GM23338 (cell line): ENCODE measurements around the gene DNAI7. TPM values are rescaled to one million over a fixed set of nuclear protein-coding genes. Genes with fewer than 3 reads are reported as not detected.

Experiments
- ATAC-seq: fragments of 200-7000 bp; cut with Tn5 transposase; 3 replicates; pipeline ENCODE4 v1.9.1; 2020
- DNase-seq: peaks from one replicate; pipeline ENCODE4 v3.0.0-alpha.2; 2015; ENCODE audit warnings: low spot score
- H2AFZ ChIP-seq: fragments of 200-600 bp; sonication (generic); 2 replicates; pipeline ENCODE4 v1.8.0; 2016; ENCODE audit warnings: antibody characterized with exemption, mild to moderate bottlenecking, moderate library complexity
- H3F3A ChIP-seq: fragments of 200-600 bp; sonication (generic); replicated peaks from 2 replicates; pipeline ENCODE4 v1.8.0; 2017; ENCODE audit warnings: antibody characterized with exemption, mixed run types, low read depth
- H3K27ac ChIP-seq: fragments of 200-600 bp; sonication (generic); 2 replicates; pipeline ENCODE4 v1.6.1; 2016; ENCODE audit warnings: low read depth
- H3K27me3 ChIP-seq: fragments of 200-600 bp; sonication (generic); 2 replicates; pipeline ENCODE4 v1.8.0; 2016; ENCODE audit warnings: mild to moderate bottlenecking, mixed run types, moderate library complexity; ENCODE audit not compliant: insufficient read depth
- H3K36me3 ChIP-seq: fragments of 200-600 bp; sonication (generic); 2 replicates; pipeline ENCODE4 v1.8.0; 2016; ENCODE audit warnings: mild to moderate bottlenecking; ENCODE audit not compliant: insufficient read depth
- H3K4me1 ChIP-seq: fragments of 200-600 bp; sonication (generic); 2 replicates; pipeline ENCODE4 v1.8.0; 2016; ENCODE audit warnings: mild to moderate bottlenecking, moderate library complexity; ENCODE audit not compliant: insufficient read depth
- H3K4me2 ChIP-seq: fragments of 200-600 bp; sonication (generic); 2 replicates; pipeline ENCODE4 v1.7.1; 2017; ENCODE audit warnings: mixed run types
- H3K4me3 ChIP-seq: fragments of 200-600 bp; sonication (generic); 2 replicates; pipeline ENCODE4 v1.6.1; 2016; ENCODE audit warnings: mixed run types
- H3K79me2 ChIP-seq: fragments of 200-600 bp; sonication (generic); replicated peaks from 2 replicates; pipeline ENCODE4 v1.8.0; 2017; ENCODE audit warnings: mild to moderate bottlenecking; ENCODE audit not compliant: insufficient read depth
- H3K9me2 ChIP-seq: fragments of 200-600 bp; sonication (generic); 2 replicates; pipeline ENCODE4 v1.8.0; 2017; ENCODE audit not compliant: insufficient read depth
- H4K20me1 ChIP-seq: fragments of 200-600 bp; sonication (generic); replicated peaks from 2 replicates; pipeline ENCODE4 v1.8.0; 2017; ENCODE audit warnings: mild to moderate bottlenecking; ENCODE audit not compliant: insufficient read depth
- H3K27ac Mint-ChIP-seq: 2 replicates; pipeline ENCODE4 v1.8.0; 2020; ENCODE audit warnings: inconsistent platforms, mild to moderate bottlenecking, moderate library complexity, mixed read lengths
- H3K27me3 Mint-ChIP-seq: 3 replicates; pipeline ENCODE4 v1.8.0; 2022; ENCODE audit warnings: low read depth, mild to moderate bottlenecking, moderate library complexity, mixed read lengths, inconsistent platforms; ENCODE audit not compliant: insufficient read depth, poor library complexity
- H3K36me3 Mint-ChIP-seq: 3 replicates; pipeline ENCODE4 v1.8.0; 2021; ENCODE audit warnings: low read depth, mild to moderate bottlenecking, inconsistent platforms, moderate library complexity, mixed read lengths
- H3K4me1 Mint-ChIP-seq: 3 replicates; pipeline ENCODE4 v1.8.0; 2020; ENCODE audit warnings: mild to moderate bottlenecking, inconsistent platforms, mixed read lengths
- H3K4me3 Mint-ChIP-seq: 3 replicates; pipeline ENCODE4 v1.8.0; 2021; ENCODE audit warnings: moderate library complexity, mild to moderate bottlenecking, inconsistent platforms, mixed read lengths
- H3K9me3 Mint-ChIP-seq: 3 replicates; pipeline ENCODE4 v1.8.0; 2020; ENCODE audit warnings: moderate library complexity, mild to moderate bottlenecking, inconsistent platforms, mixed read lengths
- CREB1 ChIP-seq: fragments of 250-450 bp; sonication (Bioruptor Pico); IDR thresholded peaks from 2 replicates; pipeline ENCODE4 v1.5.0; 2020; ENCODE audit warnings: low read depth, mild to moderate bottlenecking, moderate library complexity
- CTCF ChIP-seq, 2 experiments: fragments of 200-600 bp in 1 of 2; sonication (generic) in 1 of 2; conservative IDR thresholded peaks; 2 replicates each; pipeline versions ENCODE4 v1.5.1 to v1.6.1; 2016 to 2017; ENCODE audit warnings: antibody characterized with exemption in 2 of 2, low read depth in 2 of 2, mild to moderate bottlenecking in 2 of 2, moderate library complexity in 1 of 2
- EZH2 ChIP-seq: fragments of 200-600 bp; sonication (generic); IDR thresholded peaks from one replicate; pipeline ENCODE4 v1.8.0; 2017; ENCODE audit warnings: antibody characterized with exemption, mild to moderate bottlenecking, low read depth; ENCODE audit not compliant: unreplicated experiment
- EZH2phosphoT487 ChIP-seq: fragments of 200-600 bp; sonication (generic); IDR thresholded peaks from one replicate; pipeline ENCODE4 v1.8.1; 2018; ENCODE audit warnings: antibody characterized with exemption; ENCODE audit not compliant: unreplicated experiment
- JUNB ChIP-seq: IDR thresholded peaks from one replicate; pipeline ENCODE4 v1.6.1; 2016; ENCODE audit warnings: antibody characterized with exemption; ENCODE audit not compliant: unreplicated experiment
- NANOG ChIP-seq: IDR thresholded peaks from 2 replicates; pipeline ENCODE4 v1.6.1; 2016; ENCODE audit warnings: antibody characterized with exemption, borderline replicate concordance
- POLR2AphosphoS5 ChIP-seq: IDR thresholded peaks from 2 replicates; pipeline ENCODE4 v1.6.1; 2016; ENCODE audit warnings: antibody characterized with exemption, low read depth
- REST ChIP-seq: IDR thresholded peaks from one replicate; pipeline ENCODE4 v1.6.1; 2018; ENCODE audit warnings: antibody characterized with exemption; ENCODE audit not compliant: unreplicated experiment
- STAT1 ChIP-seq: IDR thresholded peaks from one replicate; pipeline ENCODE4 v1.6.1; 2016; ENCODE audit warnings: antibody characterized with exemption; ENCODE audit not compliant: unreplicated experiment
- ZNF114 ChIP-seq: fragments of 250-450 bp; sonication (Bioruptor Pico); IDR thresholded peaks from 2 replicates; pipeline ENCODE4 v1.5.0; 2020; ENCODE audit warnings: mild to moderate bottlenecking, moderate library complexity
- ZNF331 ChIP-seq: fragments of 250-450 bp; sonication (Bioruptor Pico); IDR thresholded peaks from 2 replicates; pipeline ENCODE4 v1.5.0; 2020; ENCODE audit warnings: low read depth, mild to moderate bottlenecking, moderate library complexity
- polyA plus RNA-seq: library from polyadenylated mRNA; unstranded; fragments of >200 nt; fragmentation: Nextera tagmentation; extraction: Ambion mirVana; gene quantifications from 2 replicates; pipeline ENCODE4 v1.2.1, GENCODE V29; 2016
- total RNA-seq: library from RNA; depleted of rRNA; stranded (reverse); fragments of >200 nt; shearing (Covaris generic); gene quantifications from 2 replicates; pipeline ENCODE4 v1.2.3, GENCODE V29; 2014
- TF ChIP-seq, protein P1 (sequence below): fragments of 250-450 bp; sonication (Bioruptor Pico); IDR thresholded peaks from 2 replicates; pipeline ENCODE4 v1.5.0; 2020; ENCODE audit warnings: mild to moderate bottlenecking, moderate library complexity
- TF ChIP-seq, protein P2 (sequence below): IDR thresholded peaks from 2 replicates; pipeline ENCODE4 v1.6.1; 2016; ENCODE audit warnings: antibody characterized with exemption

The DNAI7 gene
- total and polyA plus RNA-seq, 2 experiments from 2014 or later, result 0.08 TPM; not detected in 1

DNA sequence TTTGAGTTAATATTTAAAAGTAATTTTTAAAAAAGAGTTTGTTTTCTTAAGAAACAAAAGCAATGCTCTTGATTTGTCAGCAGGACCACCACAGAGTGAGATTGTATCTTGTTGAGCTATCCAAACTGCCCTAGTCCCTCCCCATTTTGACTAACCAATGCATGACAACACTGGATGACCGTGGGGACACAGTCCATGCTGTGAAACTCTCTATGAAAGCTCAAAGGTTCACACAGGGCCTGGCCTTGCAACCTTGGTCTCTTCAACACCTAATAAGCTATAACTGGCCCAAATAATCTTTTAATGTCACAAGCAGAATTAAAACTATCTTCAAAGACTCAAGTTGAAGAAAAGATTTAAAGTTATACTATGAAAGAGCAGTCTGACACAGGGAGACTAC is 13.6 kb upstream of the DNAI7 start:
- Mint-ChIP-seq H3K9me3 (no peaks in the 10 kb centered on the region), H3K27ac (no peak overlapping the region), H3K4me1 (no peaks in the 10 kb centered on the region), H3K36me3 (peaks cover 11% of the 10 kb centered on the region; the same call in 2 of the 3 replicates), H3K27me3 (no peaks in the 10 kb centered on the region), H3K4me3 (no peak overlapping the region)
- TF ChIP-seq, protein P1, sequence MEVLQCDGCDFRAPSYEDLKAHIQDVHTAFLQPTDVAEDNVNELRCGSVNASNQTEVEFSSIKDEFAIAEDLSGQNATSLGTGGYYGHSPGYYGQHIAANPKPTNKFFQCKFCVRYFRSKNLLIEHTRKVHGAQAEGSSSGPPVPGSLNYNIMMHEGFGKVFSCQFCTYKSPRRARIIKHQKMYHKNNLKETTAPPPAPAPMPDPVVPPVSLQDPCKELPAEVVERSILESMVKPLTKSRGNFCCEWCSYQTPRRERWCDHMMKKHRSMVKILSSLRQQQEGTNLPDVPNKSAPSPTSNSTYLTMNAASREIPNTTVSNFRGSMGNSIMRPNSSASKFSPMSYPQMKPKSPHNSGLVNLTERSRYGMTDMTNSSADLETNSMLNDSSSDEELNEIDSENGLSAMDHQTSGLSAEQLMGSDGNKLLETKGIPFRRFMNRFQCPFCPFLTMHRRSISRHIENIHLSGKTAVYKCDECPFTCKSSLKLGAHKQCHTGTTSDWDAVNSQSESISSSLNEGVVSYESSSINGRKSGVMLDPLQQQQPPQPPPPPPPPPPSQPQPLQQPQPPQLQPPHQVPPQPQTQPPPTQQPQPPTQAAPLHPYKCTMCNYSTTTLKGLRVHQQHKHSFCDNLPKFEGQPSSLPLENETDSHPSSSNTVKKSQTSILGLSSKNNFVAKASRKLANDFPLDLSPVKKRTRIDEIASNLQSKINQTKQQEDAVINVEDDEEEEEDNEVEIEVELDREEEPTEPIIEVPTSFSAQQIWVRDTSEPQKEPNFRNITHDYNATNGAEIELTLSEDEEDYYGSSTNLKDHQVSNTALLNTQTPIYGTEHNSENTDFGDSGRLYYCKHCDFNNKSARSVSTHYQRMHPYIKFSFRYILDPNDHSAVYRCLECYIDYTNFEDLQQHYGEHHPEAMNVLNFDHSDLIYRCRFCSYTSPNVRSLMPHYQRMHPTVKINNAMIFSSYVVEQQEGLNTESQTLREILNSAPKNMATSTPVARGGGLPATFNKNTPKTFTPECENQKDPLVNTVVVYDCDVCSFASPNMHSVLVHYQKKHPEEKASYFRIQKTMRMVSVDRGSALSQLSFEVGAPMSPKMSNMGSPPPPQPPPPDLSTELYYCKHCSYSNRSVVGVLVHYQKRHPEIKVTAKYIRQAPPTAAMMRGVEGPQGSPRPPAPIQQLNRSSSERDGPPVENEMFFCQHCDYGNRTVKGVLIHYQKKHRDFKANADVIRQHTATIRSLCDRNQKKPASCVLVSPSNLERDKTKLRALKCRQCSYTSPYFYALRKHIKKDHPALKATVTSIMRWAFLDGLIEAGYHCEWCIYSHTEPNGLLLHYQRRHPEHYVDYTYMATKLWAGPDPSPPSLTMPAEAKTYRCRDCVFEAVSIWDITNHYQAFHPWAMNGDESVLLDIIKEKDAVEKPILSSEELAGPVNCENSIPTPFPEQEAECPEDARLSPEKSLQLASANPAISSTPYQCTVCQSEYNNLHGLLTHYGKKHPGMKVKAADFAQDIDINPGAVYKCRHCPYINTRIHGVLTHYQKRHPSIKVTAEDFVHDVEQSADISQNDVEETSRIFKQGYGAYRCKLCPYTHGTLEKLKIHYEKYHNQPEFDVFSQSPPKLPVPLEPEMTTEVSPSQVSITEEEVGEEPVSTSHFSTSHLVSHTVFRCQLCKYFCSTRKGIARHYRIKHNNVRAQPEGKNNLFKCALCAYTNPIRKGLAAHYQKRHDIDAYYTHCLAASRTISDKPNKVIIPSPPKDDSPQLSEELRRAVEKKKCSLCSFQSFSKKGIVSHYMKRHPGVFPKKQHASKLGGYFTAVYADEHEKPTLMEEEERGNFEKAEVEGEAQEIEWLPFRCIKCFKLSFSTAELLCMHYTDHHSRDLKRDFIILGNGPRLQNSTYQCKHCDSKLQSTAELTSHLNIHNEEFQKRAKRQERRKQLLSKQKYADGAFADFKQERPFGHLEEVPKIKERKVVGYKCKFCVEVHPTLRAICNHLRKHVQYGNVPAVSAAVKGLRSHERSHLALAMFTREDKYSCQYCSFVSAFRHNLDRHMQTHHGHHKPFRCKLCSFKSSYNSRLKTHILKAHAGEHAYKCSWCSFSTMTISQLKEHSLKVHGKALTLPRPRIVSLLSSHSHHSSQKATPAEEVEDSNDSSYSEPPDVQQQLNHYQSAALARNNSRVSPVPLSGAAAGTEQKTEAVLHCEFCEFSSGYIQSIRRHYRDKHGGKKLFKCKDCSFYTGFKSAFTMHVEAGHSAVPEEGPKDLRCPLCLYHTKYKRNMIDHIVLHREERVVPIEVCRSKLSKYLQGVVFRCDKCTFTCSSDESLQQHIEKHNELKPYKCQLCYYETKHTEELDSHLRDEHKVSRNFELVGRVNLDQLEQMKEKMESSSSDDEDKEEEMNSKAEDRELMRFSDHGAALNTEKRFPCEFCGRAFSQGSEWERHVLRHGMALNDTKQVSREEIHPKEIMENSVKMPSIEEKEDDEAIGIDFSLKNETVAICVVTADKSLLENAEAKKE, result no peak
- TF ChIP-seq STAT1 (no peak), ZNF331 (CRISPR knock-in tag) (no peak), ZNF114 (CRISPR knock-in tag) (no peak), CTCF (conservative IDR thresholded peaks at IDR 0.05; ENCODE audit: low read depth in 2 of 2) (no peak), EZH2 (no peak), EZH2phosphoT487 (no peak), JUNB (no peak), CREB1 (CRISPR knock-in tag) (no peak), POLR2AphosphoS5 (no peak), REST (no peak), NANOG (no peak)
- TF ChIP-seq, protein P2, sequence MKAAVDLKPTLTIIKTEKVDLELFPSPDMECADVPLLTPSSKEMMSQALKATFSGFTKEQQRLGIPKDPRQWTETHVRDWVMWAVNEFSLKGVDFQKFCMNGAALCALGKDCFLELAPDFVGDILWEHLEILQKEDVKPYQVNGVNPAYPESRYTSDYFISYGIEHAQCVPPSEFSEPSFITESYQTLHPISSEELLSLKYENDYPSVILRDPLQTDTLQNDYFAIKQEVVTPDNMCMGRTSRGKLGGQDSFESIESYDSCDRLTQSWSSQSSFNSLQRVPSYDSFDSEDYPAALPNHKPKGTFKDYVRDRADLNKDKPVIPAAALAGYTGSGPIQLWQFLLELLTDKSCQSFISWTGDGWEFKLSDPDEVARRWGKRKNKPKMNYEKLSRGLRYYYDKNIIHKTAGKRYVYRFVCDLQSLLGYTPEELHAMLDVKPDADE, result no peak
- no peaks in the 10 kb centered on the region for H3K27me3 ChIP-seq
- no peaks in the 10 kb centered on the region for H3K4me1 ChIP-seq
- no peaks in the 10 kb centered on the region for H3K9me2 ChIP-seq
- H3K79me2 ChIP-seq, result no peaks in the 10 kb centered on the region
- no peak overlapping the region for H3K4me2 ChIP-seq
- no peak overlapping the region for H2AFZ ChIP-seq
- no peaks in the 10 kb centered on the region for H3F3A ChIP-seq
- ATAC-seq, result no peak
- H3K36me3 ChIP-seq, result no peaks in the 10 kb centered on the region; the same call in 1 of the 2 replicates
- DNase-seq, result no peak
- no peak overlapping the region for H3K4me3 ChIP-seq
- H3K27ac ChIP-seq, result no peak overlapping the region
- H4K20me1 ChIP-seq, result peaks cover 2% of the 10 kb centered on the region; the same call in 1 of the 2 replicates
